ENCODE results near the gene MYO3B.

Gene MYO3B

DNA sequence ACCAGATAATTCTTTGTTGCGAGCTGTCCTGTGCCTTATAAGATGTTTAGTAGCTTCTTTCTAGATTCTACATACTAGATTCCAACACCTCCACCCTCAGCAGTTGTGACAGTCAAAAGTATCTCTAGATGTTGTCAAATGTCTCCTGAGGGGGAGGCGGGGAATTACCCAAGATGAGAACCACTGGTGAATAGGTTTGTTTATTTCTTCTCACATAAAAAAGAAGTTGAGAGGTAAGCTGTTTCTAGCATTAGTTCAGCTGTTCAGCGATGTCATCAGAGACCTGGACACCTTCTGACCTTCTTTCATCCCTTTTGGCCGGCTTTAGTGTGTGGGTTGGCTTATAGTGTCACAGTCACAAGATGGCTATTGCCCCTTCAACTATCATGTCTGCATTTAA, 299.7 kb downstream of the MYO3B start:
- POLR2A ChIA-PET (ENCODE audit: low non-redundant PET) = no interaction called here
- DNase-seq (ENCODE audit: low spot score) = no peak
- TF ChIP-seq CTCF (conservative IDR thresholded peaks at IDR 0.05; ENCODE audit: low read depth) = no peak
- CTCF ChIA-PET = no interaction called here
- no peak overlapping the region for H3K27ac ChIP-seq

GRCh38 chr2:170481201-170481600, 303.3 kb downstream of the MYO3B start:
- ChIA-PET CTCF (interaction anchor here (0.9 kb wide), 1 partner anchor 283 kb away, joined by 4 read pairs; no protein-coding TSS in a partner anchor), POLR2A (ENCODE audit: low non-redundant PET) (no interaction called here)

GRCh38 chr2:170484552-170484951, 306.6 kb downstream of the MYO3B start:
- H3K27ac ChIP-seq = no peak overlapping the region
- ChIA-PET CTCF (interaction anchor here (0.6 kb wide), 1 partner anchor 1100 kb away, joined by 3 read pairs; no protein-coding TSS in a partner anchor), POLR2A (ENCODE audit: low non-redundant PET) (no interaction called here)
- DNase-seq (ENCODE audit: low spot score) = no peak
- TF ChIP-seq CTCF (conservative IDR thresholded peaks at IDR 0.05; ENCODE audit: low read depth) = no peak

More at GRCh38 chr2:170481201-170481600, 303.3 kb downstream of the MYO3B start:
- H3K27ac ChIP-seq = no peak overlapping the region
- no peak for DNase-seq (ENCODE audit: low spot score)
- TF ChIP-seq CTCF (conservative IDR thresholded peaks at IDR 0.05; ENCODE audit: low read depth) = no peak

GRCh38 chr2:170485254-170486026, 307.5 kb downstream of the MYO3B start:
- ChIA-PET CTCF (interaction anchor here (0.6 to 1.1 kb wide), 2 partner anchors 327 to 1100 kb away, joined by 3 read pairs; no protein-coding TSS in a partner anchor), POLR2A (ENCODE audit: low non-redundant PET) (no interaction called here)
- no peak for TF ChIP-seq CTCF (conservative IDR thresholded peaks at IDR 0.05; ENCODE audit: low read depth)
- DNase-seq (ENCODE audit: low spot score) = no peak
- no peak overlapping the region for H3K27ac ChIP-seq

- ChIA-PET POLR2A (ENCODE audit: low non-redundant PET) (no interaction called here), CTCF (interaction anchor here (0.6 kb wide), 1 partner anchor 901 kb away, joined by 3 read pairs; no protein-coding TSS in a partner anchor)
- TF ChIP-seq CTCF (conservative IDR thresholded peaks at IDR 0.05; ENCODE audit: low read depth) = no peak
These were observed 308.8 kb downstream of the MYO3B start for GRCh38 chr2:170486730-170487129.

DNA sequence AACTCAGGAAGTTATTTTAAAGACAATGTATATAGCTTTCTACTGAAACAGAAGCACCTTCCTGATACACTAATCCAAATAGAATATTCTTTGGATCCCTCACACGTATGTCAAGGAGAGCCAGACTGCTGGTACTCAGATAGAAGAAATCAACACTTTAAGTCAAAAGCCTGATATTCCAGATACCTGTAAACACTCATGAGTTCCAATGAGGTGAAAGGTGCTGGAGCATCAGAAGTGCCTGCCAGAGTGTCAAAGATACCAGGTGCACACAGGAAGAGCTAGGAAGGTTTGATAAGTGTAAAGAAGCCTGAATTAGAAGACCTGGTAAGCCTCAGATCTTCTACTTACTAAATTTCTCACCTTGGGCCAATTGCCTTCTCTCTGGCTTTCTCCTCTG, 310.9 kb downstream of the MYO3B start:
- no peak for TF ChIP-seq CTCF (conservative IDR thresholded peaks at IDR 0.05; ENCODE audit: low read depth)

More at GRCh38 chr2:170486730-170487129, 308.8 kb downstream of the MYO3B start:
- no peak for DNase-seq (ENCODE audit: low spot score)
- H3K27ac ChIP-seq = no peak overlapping the region

More for the DNA sequence above, 310.9 kb downstream of the MYO3B start:
- ChIA-PET POLR2A (ENCODE audit: low non-redundant PET) (no interaction called here), CTCF (no interaction called here)
- H3K27ac ChIP-seq = no peak overlapping the region
- no peak for DNase-seq (ENCODE audit: low spot score)

Measured in RWPE1 (cell line).